ENCODE results near the gene RALY.

Gene RALY

GRCh38 chr20:34123309-34123708 is 129.6 kb downstream of the RALY start (continued):
- TF ChIP-seq ZNF8 (CRISPR knock-in tag; IDR thresholded peaks at IDR 0.05) (no peak), SNAI2 (CRISPR knock-in tag; IDR thresholded peaks at IDR 0.05) (no peak), CSDC2 (CRISPR knock-in tag; IDR thresholded peaks at IDR 0.05) (no peak), GLIS3 (CRISPR knock-in tag; IDR thresholded peaks at IDR 0.05) (no peak)

DNA sequence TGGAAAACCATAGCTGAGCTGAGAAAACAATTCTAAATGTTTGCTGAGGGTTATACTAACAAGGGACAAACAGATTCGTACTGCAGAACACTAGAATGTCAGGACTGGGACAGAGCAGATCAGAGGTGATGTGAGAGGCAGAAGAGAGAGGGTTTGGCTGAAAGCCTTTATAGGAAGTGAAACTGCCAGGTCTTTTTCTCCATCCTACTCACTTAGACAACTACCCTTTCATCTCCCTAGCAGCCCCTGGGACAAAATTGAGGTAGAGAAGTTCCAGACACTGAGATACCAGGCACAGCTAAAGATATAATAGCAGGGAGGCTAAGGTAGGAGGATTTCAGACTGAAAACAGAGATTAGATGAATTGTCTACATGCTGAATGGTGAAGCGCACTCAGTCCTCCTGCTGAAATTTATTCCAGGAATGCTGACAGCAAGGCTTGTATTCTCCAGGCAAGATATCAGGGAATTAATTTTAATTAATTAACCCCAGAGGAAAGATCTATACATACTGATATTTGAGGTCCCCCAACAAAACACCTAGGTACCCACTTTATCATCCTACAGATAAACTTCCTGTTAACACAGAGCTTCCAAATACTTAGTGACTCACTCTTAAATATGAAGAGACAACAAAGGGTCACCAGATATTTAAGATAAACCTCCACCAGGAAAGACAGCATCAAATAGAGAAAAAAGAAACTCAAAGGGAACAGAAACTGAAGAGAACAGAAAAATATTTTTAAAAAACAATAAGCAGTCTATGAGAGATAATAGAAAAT is 130.9 kb downstream of the RALY start:
- TF ChIP-seq TCF4 (CRISPR knock-in tag; IDR thresholded peaks at IDR 0.05; ENCODE audit: borderline replicate concordance): 0 out of 2 replicates have a peak, but pooled peaks have one; percentile 27
- TF ChIP-seq, protein P1, sequence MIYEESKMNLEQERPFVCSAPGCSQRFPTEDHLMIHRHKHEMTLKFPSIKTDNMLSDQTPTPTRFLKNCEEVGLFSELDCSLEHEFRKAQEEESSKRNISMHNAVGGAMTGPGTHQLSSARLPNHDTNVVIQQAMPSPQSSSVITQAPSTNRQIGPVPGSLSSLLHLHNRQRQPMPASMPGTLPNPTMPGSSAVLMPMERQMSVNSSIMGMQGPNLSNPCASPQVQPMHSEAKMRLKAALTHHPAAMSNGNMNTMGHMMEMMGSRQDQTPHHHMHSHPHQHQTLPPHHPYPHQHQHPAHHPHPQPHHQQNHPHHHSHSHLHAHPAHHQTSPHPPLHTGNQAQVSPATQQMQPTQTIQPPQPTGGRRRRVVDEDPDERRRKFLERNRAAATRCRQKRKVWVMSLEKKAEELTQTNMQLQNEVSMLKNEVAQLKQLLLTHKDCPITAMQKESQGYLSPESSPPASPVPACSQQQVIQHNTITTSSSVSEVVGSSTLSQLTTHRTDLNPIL (CRISPR knock-in tag; IDR thresholded peaks at IDR 0.05; ENCODE audit: low read depth): no peak
- ATAC-seq: peak; percentile 54

DNA sequence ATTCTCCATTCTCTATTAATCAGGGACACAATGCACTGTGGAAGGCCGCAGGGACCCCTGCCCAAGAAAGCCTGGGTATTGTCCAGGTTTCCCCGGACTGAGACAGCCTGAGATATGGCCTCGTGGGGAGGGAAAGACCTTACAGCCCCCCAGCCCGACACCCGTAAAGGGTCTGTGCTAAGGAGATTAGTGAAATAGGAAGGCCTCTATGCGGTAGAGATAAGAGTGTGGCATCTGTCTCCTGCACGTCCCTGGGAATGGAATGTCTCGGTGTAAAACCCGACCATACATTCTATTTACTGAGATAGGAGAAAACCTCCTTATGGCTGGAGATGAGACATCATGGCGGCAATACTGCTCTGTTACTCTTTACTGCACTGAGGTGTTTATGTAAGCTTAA is 134.1 kb downstream of the RALY start:
- TF ChIP-seq GLIS3 (CRISPR knock-in tag; IDR thresholded peaks at IDR 0.05) (no peak), OSR1 (CRISPR knock-in tag; IDR thresholded peaks at IDR 0.05) (no peak), ARNTL (CRISPR knock-in tag; IDR thresholded peaks at IDR 0.05; ENCODE audit: borderline replicate concordance, low read depth) (no peak), ZNF8 (CRISPR knock-in tag; IDR thresholded peaks at IDR 0.05) (no peak), ZFP30 (CRISPR knock-in tag; IDR thresholded peaks at IDR 0.05) (no peak), ZNF70 (CRISPR knock-in tag; IDR thresholded peaks at IDR 0.05) (no peak)
- TF ChIP-seq, protein P2, sequence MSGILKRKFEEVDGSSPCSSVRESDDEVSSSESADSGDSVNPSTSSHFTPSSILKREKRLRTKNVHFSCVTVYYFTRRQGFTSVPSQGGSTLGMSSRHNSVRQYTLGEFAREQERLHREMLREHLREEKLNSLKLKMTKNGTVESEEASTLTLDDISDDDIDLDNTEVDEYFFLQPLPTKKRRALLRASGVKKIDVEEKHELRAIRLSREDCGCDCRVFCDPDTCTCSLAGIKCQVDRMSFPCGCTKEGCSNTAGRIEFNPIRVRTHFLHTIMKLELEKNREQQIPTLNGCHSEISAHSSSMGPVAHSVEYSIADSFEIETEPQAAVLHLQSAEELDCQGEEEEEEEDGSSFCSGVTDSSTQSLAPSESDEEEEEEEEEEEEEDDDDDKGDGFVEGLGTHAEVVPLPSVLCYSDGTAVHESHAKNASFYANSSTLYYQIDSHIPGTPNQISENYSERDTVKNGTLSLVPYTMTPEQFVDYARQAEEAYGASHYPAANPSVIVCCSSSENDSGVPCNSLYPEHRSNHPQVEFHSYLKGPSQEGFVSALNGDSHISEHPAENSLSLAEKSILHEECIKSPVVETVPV (CRISPR knock-in tag; IDR thresholded peaks at IDR 0.05): no peak
- ATAC-seq: no peak

DNA sequence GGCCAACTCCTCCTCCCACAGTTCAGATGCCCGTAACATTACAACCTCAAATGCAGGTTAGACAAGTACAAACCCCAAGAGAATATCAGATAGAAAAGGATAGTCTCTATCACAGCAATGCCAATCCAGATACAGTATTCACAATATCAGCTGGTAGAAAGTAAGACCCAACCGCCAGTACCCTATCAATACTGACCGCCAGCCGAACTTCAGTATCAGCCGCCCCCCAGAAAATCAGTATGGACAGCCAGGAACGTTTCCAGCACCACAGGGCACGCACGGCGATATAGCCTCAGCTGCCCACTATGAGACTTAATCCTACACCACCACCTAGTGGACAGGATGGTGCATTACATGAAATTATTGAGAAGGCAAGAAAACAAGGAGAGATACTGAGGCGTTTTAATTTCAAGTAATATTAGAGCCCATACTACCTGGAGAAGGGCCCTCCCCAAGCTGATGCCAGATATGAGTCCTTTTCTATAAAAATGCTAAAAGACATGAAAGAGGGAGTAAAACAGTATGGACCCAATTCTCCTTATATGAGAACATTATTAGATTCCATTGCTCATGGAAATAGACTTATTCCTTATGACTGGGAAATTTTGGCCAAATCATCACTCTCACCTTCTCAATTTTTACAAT is 135.9 kb downstream of the RALY start:
- ATAC-seq: peak; percentile 96
- TF ChIP-seq ZNF70 (CRISPR knock-in tag; IDR thresholded peaks at IDR 0.05): no peak
- TF ChIP-seq ZNF565 (CRISPR knock-in tag; conservative IDR thresholded peaks at IDR 0.05; ENCODE audit: low read depth): no peak
- no peak for TF ChIP-seq ESRRG (CRISPR knock-in tag; IDR thresholded peaks at IDR 0.05)
- no peak for TF ChIP-seq GLIS3 (CRISPR knock-in tag; IDR thresholded peaks at IDR 0.05)
- TF ChIP-seq, protein P2 (CRISPR knock-in tag; IDR thresholded peaks at IDR 0.05): no peak
- TF ChIP-seq ARNTL (CRISPR knock-in tag; IDR thresholded peaks at IDR 0.05; ENCODE audit: borderline replicate concordance, low read depth): no peak
- TF ChIP-seq BACH2 (CRISPR knock-in tag; IDR thresholded peaks at IDR 0.05; ENCODE audit: borderline replicate concordance): no peak
- TF ChIP-seq ZNF8 (CRISPR knock-in tag; IDR thresholded peaks at IDR 0.05): no peak
- TF ChIP-seq TCF4 (CRISPR knock-in tag; IDR thresholded peaks at IDR 0.05; ENCODE audit: borderline replicate concordance): no peak
- TF ChIP-seq ISL1 (CRISPR knock-in tag; IDR thresholded peaks at IDR 0.05): no peak

DNA sequence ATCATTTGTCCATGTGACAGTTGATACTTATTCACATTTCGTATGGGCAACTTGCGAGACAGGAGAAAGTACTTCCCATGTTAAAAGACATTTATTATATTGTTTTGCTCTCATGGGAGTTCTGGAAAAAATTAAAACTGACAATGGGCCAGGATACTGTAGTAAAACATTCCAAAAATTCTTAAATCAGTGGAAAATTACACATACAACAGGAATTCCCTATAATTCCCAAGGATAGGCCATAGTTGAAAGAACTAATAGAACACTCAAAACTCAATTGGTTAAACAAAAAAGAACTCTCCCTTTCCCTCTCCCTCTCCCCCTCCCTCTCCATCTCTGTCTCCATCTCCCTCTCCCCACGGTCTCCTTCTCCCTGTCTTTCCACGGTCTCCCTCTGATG is 137.8 kb downstream of the RALY start:
- no peak for ATAC-seq
- TF ChIP-seq ZNF565 (CRISPR knock-in tag; conservative IDR thresholded peaks at IDR 0.05; ENCODE audit: low read depth): no peak
- TF ChIP-seq CSDC2 (CRISPR knock-in tag; IDR thresholded peaks at IDR 0.05): no peak
- TF ChIP-seq SNAI2 (CRISPR knock-in tag; IDR thresholded peaks at IDR 0.05): no peak
- TF ChIP-seq ZFP3 (CRISPR knock-in tag; IDR thresholded peaks at IDR 0.05): no peak
- TF ChIP-seq ZC3H10 (CRISPR knock-in tag; IDR thresholded peaks at IDR 0.05): no peak
- TF ChIP-seq ZNF8 (CRISPR knock-in tag; IDR thresholded peaks at IDR 0.05): no peak
- no peak for TF ChIP-seq RARB (CRISPR knock-in tag; IDR thresholded peaks at IDR 0.05)
- no peak for TF ChIP-seq TCF4 (CRISPR knock-in tag; IDR thresholded peaks at IDR 0.05; ENCODE audit: borderline replicate concordance)
- TF ChIP-seq TOX (CRISPR knock-in tag; IDR thresholded peaks at IDR 0.05; ENCODE audit: borderline replicate concordance): no peak
- TF ChIP-seq, protein P2 (CRISPR knock-in tag; IDR thresholded peaks at IDR 0.05): no peak
- no peak for TF ChIP-seq POU6F1 (CRISPR knock-in tag; IDR thresholded peaks at IDR 0.05; ENCODE audit: borderline replicate concordance, low read depth)
- TF ChIP-seq PPARA (CRISPR knock-in tag; IDR thresholded peaks at IDR 0.05; ENCODE audit: borderline replicate concordance): no peak
- TF ChIP-seq ISL1 (CRISPR knock-in tag; IDR thresholded peaks at IDR 0.05): no peak
- TF ChIP-seq ZFP30 (CRISPR knock-in tag; IDR thresholded peaks at IDR 0.05): no peak
- TF ChIP-seq, protein P1 (CRISPR knock-in tag; IDR thresholded peaks at IDR 0.05; ENCODE audit: low read depth): no peak
- no peak for TF ChIP-seq BACH2 (CRISPR knock-in tag; IDR thresholded peaks at IDR 0.05; ENCODE audit: borderline replicate concordance)
- TF ChIP-seq GLIS3 (CRISPR knock-in tag; IDR thresholded peaks at IDR 0.05): no peak
